Heart left ventricle (tissue), 13 donors: ENCODE measurements around the gene UBE2H.

Source experiments
- POLR2A ChIP-seq, 2 donors: fragments of 450-650 bp; IDR thresholded peaks; one replicate each; pipeline ENCODE4 v1.6.1; 2017; ENCODE audit warnings: antibody characterized with exemption in 2 of 2, mild to moderate bottlenecking in 2 of 2, moderate library complexity in 2 of 2
- TF ChIP-seq, protein P1 (sequence below), 12 donors: fragments of 200-600 bp; sonication (generic) in 4 of 12; IDR thresholded peaks; one replicate each; pipeline versions ENCODE4 v1.5.0 to v1.8.0; 2018 to 2022; ENCODE audit warnings: antibody characterized with exemption in 12 of 12, mild to moderate bottlenecking in 5 of 12
- donor health status: ischemic (EF 13 %, LVEDD 7.1; RV severe dilation, severe dysfunction).
- donor health status: DM: no; HTN: yes; CAD: no.
- donor health status: DM: no; HTN: no; CAD: no.
- donor health status: ischemic (EF 25% LVEDD 6.9; RV normal size, moderate dysfunction).
- donor health status: ischemic (EF 25% LVEDD 5.7; RV mildly dilated, moderate dysfunction).
- donor health status: ischemic (EF 35%, LVEDD 5.7; RV mildly dilated, moderate dysfunction).
- donor health status: nonischemic (EF 11% LVEDD 7.7; RV severe dilation, severe dysfunction).
- donor health status: DM: yes; HTN: yes; CAD: no.
- donor health status: PGD.
- donor health status: ischemic (EF 29% LVEDD 5.4; RV normal size, mild dysfunction).
- donor health status: nonischemic (EF 23%, LVEDD 6.1; RV moderate dilation, normal function).

DNA sequence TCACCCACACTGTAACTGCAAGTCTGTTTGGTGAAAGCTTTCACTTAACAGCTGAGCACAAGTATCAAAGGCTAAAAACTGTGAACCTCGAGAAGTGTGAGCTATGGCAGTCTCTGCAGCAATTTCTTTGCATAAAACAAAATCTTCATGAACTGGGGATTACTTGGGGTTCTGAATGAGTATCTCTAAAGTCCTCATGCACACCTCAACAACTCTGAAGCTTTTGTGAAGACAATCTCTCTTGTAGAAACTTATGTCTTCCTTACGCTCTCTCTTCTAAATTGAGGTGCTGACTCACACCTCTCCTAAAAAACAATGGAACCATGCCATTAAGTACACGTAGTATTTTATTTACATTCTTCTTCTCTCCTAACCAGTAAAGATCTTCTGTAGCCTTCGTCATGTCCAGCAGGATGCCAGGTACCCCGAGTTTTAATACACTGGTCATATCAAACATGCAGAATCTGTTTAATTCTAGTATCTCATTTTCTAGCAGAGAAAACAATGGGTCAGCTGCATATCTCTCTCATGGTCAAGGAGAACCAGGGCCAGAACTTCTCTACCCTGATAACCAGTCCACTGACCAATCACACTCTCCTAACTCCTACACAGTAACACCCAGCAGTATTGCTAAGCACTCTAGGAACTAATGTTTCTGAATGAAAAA, 76.9 kb downstream of the UBE2H start:
- TF ChIP-seq, protein P1, sequence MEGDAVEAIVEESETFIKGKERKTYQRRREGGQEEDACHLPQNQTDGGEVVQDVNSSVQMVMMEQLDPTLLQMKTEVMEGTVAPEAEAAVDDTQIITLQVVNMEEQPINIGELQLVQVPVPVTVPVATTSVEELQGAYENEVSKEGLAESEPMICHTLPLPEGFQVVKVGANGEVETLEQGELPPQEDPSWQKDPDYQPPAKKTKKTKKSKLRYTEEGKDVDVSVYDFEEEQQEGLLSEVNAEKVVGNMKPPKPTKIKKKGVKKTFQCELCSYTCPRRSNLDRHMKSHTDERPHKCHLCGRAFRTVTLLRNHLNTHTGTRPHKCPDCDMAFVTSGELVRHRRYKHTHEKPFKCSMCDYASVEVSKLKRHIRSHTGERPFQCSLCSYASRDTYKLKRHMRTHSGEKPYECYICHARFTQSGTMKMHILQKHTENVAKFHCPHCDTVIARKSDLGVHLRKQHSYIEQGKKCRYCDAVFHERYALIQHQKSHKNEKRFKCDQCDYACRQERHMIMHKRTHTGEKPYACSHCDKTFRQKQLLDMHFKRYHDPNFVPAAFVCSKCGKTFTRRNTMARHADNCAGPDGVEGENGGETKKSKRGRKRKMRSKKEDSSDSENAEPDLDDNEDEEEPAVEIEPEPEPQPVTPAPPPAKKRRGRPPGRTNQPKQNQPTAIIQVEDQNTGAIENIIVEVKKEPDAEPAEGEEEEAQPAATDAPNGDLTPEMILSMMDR (IDR thresholded peaks at IDR 0.05), result no peak
- no peak for TF ChIP-seq POLR2A (IDR thresholded peaks at IDR 0.05)
